Kidney epithelial cell (primary cell): ENCODE data around the gene ZG16. TPM values are rescaled to one million over a fixed set of nuclear protein-coding genes. Genes with fewer than 3 reads are reported as not detected.
"Not testable (repeated sequence)": the region's sequence is repeated elsewhere in the genome, so short reads cannot be mapped to it uniquely, and the experiment has no call there.

Experiments used
- DNase-seq: peaks from one replicate; pipeline ENCODE4 v3.0.0-alpha.2; 2010; ENCODE audit warnings: low read depth
- H3K27me3 ChIP-seq: 2 replicates; pipeline ENCODE4 v1.6.0; 2011; ENCODE audit warnings: low read length; ENCODE audit not compliant: control insufficient read depth, insufficient read depth
- H3K36me3 ChIP-seq: 2 replicates; pipeline ENCODE4 v1.5.1; 2011; ENCODE audit warnings: low read length; ENCODE audit not compliant: control insufficient read depth, insufficient read depth
- H3K4me3 ChIP-seq: 2 replicates; pipeline ENCODE4 v1.5.1; 2011; ENCODE audit warnings: low read depth, mild to moderate bottlenecking, control low read depth, low read length
- total RNA-seq: library from RNA; depleted of rRNA; stranded (reverse); fragments of >200 nt; gene quantifications from 2 replicates; pipeline ENCODE4 v1.2.3, GENCODE V29; 2015
- TF ChIP-seq, protein P1 (sequence below): IDR thresholded peaks from 2 replicates; pipeline ENCODE4 v1.5.1; 2011; ENCODE audit warnings: mild to moderate bottlenecking, moderate library complexity, low read length, control low read depth, inconsistent platforms; ENCODE audit not compliant: insufficient read depth, poor library complexity, severe bottlenecking

Gene ZG16
- total RNA-seq, 1 donor from 2014 or later: not detected

DNA sequence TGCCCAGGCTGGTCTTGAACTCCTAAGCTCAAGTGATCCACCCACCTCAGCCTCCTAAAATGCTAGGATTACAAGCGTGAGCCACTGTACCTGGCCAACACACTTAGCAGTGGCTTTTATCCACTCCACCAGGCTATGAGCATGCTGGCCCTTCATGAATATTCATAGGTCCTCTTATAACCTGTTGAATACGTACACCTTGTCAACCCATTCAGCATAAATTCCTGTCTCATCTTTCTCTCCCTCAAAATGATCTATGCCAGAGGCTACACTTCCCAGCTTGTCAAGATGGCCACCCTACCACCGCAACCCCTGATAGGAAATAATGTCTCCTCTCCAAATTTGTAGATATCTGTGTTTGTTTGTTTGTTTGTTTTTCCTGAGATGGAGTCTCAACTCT lies 11.0 kb upstream of the ZG16 start:
- DNase-seq: no peak
- H3K4me3 ChIP-seq: no peak overlapping the region
- H3K27me3 ChIP-seq: peaks cover 2% of the 10 kb centered on the region
- TF ChIP-seq, protein P1, sequence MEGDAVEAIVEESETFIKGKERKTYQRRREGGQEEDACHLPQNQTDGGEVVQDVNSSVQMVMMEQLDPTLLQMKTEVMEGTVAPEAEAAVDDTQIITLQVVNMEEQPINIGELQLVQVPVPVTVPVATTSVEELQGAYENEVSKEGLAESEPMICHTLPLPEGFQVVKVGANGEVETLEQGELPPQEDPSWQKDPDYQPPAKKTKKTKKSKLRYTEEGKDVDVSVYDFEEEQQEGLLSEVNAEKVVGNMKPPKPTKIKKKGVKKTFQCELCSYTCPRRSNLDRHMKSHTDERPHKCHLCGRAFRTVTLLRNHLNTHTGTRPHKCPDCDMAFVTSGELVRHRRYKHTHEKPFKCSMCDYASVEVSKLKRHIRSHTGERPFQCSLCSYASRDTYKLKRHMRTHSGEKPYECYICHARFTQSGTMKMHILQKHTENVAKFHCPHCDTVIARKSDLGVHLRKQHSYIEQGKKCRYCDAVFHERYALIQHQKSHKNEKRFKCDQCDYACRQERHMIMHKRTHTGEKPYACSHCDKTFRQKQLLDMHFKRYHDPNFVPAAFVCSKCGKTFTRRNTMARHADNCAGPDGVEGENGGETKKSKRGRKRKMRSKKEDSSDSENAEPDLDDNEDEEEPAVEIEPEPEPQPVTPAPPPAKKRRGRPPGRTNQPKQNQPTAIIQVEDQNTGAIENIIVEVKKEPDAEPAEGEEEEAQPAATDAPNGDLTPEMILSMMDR: no peak
- H3K36me3 ChIP-seq: no peaks in the 10 kb centered on the region

- no peaks in the 10 kb centered on the region for H3K36me3 ChIP-seq
- no peak overlapping the region for H3K4me3 ChIP-seq
- no peak for DNase-seq
- TF ChIP-seq, protein P1: no peak
- H3K27me3 ChIP-seq: no peaks in the 10 kb centered on the region
Measured at GRCh38 chr16:29769507-29769906, 8.5 kb upstream of the ZG16 start.

- H3K27me3 ChIP-seq: no peaks in the 10 kb centered on the region
- H3K36me3 ChIP-seq: no peaks in the 10 kb centered on the region
- H3K4me3 ChIP-seq: no peak overlapping the region
- no peak for DNase-seq
- TF ChIP-seq, protein P1: no peak
Measured at GRCh38 chr16:29770250-29770929, 7.7 kb upstream of the ZG16 start.

GRCh38 chr16:29772330-29772729 lies 5.7 kb upstream of the ZG16 start:
- H3K27me3 ChIP-seq, H3K36me3 ChIP-seq, H3K4me3 ChIP-seq, DNase-seq: not testable (repeated sequence)

GRCh38 chr16:29774730-29775129 lies 3.3 kb upstream of the ZG16 start:
- Histone ChIP-seq H3K4me3 (no peak overlapping the region), H3K36me3 (no peaks in the 10 kb centered on the region), H3K27me3 (peaks cover 2% of the 10 kb centered on the region)
- TF ChIP-seq, protein P1: no peak
- no peak for DNase-seq

- Histone ChIP-seq H3K4me3 (no peak overlapping the region), H3K36me3 (no peaks in the 10 kb centered on the region), H3K27me3 (peaks cover 2% of the 10 kb centered on the region)
- TF ChIP-seq, protein P1: no peak
- peak; percentile 32 for DNase-seq
Measured at GRCh38 chr16:29775742-29776408, 2.2 kb upstream of the ZG16 start.
